GM19043 (cell line): Measurements from ENCODE around the gene ARMC3.

Experiments
- ATAC-seq: cut with Tn5 transposase; IDR thresholded peaks from one replicate; pipeline ENCODE4 v1.9.1; 2021; ENCODE audit warnings: low read depth; ENCODE audit not compliant: unreplicated experiment

Gene ARMC3

DNA sequence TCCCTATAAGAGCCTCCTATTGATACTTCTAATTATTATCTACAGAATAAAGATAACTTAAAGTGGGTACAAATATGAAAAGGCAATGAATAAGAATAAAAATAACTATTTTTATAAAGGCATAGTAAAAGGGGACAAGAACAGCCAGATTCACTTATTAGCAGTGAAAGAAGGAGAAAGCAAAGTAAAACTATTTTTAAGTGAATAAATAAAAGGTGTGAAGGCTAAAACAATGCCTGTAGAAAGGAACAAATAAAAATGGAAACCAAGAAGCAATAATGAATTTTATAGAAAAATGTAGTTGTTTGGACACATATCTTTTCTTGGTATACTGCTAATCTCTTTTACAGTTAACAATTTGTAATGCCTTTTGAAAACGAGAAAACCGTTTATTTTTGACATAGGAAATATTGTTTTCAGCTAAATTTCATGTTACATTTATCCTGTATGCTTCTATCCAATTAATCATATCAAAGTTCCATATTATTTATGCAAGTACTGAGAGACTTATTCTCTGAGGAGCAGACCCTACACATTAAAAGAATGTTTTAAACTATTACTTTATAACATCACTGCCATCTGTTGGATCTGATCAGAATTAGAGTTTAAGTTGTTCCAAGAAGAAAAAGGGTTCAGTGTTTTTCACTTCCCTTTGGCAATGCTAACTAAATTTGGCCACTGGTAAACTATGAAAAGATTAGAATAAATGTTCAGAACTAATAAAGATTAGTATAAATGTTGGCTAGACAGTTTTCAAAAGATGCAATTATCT, 59.1 kb downstream of the ARMC3 start:
- no peak for ATAC-seq

DNA sequence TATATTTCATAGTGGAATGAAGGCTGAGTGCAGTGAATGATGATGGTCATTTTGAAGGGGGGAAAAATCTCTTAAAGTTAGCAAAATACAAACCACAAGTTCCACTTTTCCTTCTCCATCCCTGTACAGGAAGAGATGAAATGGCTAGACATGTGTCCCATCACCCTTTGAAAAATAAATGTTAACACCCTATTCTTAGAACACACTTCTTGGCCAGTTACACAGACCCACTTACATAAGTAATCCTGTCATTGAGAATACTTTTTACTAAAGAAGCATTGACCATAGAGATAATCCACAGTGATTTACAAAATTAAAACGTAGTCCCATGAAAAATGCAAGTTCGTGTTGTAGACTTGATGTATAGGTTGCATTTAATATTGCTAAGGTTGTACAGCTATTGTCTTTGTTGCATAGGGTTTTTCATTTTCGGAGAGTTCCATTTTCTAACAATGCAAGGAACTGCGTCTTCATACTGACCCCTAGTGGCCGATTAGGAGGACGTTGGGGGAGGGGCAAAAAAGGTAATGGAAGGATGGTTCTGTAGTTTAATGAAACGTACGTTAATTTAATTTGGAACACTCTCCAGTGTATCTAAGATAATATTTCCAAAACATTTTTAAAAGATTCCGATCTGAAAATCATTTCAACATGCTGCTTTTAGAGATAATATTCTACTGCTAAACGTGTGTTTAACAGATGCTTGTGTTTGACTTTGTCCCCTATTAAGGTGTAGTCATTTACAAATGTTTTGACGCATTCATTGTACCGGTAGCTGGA, 60.9 kb downstream of the ARMC3 start:
- no peak for ATAC-seq

GRCh38 chr10:22990443-22990842, 62.6 kb downstream of the ARMC3 start:
- no peak for ATAC-seq

- no peak for ATAC-seq
Observed at GRCh38 chr10:22992075-22992474, 64.2 kb downstream of the ARMC3 start.

DNA sequence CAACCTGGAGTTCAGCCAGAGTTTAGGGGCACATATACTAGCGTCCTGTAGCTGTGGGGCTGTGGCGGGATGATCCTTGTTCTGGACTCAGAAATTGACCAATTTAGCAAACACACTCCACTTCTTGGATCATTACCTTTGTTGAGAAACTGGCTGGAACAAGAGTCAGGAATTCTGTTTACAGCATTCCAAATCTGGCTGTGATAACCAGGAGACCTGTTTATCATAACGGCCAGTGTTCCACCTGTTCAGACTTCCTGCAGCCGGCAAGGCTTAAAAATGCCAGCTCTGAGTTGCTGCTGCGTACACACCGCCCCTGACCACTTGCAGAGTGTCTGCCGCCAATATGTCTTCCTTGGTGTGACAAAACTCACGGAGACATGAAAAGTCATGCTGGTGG, 64.8 kb downstream of the ARMC3 start:
- ATAC-seq, result no peak

- ATAC-seq, result no peak
Observed at GRCh38 chr10:22993314-22993713, 65.5 kb downstream of the ARMC3 start.

GRCh38 chr10:22997096-22997495, 69.2 kb downstream of the ARMC3 start:
- ATAC-seq, result no peak

- no peak for ATAC-seq
Observed at GRCh38 chr10:22998091-22998490, 70.2 kb downstream of the ARMC3 start.

GRCh38 chr10:22999942-23000341, 72.1 kb downstream of the ARMC3 start:
- ATAC-seq, result no peak

DNA sequence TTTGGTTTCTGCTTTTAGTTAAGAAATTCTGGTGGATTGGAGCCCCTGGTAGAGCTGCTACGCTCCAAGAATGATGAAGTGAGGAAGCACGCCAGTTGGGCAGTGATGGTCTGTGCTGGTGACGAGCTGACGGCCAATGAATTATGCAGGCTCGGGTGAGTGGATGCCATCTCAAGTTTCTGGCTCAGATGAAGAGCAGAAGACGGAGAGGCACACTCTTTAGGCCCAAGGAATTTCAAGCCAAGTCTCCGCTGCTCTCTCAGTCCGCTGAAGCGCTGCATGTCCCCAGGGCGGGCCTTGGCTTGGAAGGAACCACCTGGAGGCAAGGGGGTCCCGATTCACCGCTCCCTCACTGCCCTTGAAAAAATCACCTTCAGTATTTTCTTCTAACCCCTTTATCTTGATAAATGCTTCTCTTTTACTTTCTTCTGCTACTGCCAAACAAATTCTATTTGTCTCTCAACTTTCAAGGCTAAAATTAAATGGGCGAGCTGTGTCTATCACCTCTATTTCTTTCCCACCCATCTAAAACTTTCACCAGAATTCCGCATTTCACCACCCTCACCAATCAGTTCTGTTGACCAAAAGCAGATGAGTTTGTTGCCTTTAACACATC, 74.2 kb downstream of the ARMC3 start:
- ATAC-seq, result no peak

DNA sequence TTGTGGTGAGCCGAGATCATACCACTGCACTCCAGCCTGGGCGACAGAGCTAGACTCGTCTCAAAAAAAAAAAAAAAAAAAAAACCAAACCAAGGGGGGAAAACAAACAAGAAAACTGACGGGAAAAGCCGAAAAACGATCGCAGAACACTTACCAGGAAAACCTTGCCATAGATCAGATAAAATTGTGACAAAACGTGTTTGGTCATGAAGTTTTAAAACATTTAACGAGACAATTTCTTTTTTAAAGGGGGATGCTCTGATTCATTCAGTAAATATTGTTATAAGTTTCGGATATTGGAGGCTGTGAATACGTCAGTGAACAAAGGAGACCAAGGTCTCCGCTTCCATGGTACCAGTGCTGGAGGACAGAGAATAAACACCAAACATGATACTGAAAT, 77.3 kb downstream of the ARMC3 start:
- ATAC-seq, result no peak

DNA sequence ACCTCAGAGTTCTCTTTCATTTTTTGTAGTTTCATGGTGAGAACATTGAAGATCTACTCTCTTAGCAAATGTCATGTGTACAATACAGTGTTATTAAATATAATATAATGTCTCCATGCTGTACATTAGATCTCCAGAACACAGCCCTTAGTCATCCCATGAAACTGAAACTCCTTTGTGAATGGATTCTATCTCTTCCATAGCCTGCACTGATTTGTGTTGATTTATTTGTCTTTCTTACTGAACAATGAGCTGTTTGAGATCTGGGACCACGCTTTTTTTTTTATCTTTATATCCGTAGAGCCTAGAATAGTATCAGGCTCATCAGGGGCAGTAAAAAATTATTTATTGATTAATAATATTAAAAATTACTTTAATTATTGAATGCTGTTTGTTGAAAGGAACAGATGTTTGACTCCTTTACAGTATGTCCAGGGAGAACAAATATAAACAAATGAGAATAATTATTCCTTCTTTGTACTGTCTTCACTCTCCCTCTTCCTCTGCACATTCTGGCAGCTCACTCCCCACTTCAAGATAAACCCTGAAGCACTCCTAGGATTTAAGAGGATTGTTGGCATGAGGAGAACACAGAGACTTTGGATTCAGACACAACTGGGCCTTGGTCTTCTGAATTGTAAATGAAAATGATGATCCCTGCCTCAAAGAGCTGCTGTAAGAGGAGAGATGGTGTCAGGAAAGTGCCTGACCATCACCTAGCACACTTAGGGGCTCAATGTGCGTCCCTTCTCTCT, 85.9 kb downstream of the ARMC3 start:
- ATAC-seq, result no peak

DNA sequence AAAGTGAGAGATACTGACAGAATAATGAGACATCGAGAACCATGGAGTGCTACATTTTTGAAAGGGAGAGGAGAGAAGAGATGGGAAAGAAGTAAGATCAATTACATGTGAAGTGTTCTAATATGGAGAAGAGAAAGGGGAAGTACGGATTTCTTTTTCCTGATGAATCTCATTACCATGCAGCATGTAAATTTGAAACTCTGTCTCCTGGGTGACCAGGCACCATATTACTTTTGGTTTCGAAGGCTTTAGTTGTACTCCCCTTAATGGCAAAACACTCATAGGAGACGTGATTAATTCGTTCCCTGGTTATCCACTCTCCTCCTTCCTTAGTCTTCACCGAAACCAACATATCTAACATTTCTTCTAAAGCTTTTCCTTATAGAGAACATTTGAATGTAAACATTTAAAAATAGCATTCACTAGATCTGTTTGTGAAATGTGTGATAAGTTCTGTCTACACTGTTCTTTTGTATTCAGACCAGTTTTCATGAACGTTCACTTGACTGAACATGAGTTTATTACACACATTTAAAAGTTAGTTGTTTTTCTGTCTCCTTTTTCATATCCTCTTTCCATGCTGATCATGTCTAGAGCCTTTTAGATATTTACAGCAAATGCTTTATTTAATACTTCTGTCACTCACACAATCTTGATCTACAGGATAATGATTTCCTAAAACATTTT, 87.3 kb downstream of the ARMC3 start:
- ATAC-seq, result peak; percentile 68

DNA sequence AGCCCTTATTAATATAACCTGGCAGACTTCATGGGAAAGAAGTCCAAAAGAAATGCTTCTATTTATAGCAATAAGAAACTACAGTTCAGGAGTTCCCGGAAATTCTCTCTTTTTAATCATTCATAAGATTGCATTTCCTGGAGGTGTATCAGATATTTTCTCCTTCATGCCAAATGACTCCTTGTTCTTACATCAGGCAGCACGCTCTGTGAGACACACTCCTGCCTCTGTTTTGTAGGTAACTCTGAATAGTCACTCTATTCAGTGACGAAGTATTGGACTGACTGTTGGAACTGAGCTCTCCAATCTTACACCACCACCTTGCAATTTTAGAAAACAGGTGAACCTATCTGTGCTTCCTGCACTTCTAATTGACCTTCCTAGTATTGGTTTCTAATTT, 88.8 kb downstream of the ARMC3 start:
- no peak for ATAC-seq

GRCh38 chr10:23019633-23020032, 91.8 kb downstream of the ARMC3 start:
- ATAC-seq, result no peak

GRCh38 chr10:23021430-23021829, 93.6 kb downstream of the ARMC3 start:
- no peak for ATAC-seq

DNA sequence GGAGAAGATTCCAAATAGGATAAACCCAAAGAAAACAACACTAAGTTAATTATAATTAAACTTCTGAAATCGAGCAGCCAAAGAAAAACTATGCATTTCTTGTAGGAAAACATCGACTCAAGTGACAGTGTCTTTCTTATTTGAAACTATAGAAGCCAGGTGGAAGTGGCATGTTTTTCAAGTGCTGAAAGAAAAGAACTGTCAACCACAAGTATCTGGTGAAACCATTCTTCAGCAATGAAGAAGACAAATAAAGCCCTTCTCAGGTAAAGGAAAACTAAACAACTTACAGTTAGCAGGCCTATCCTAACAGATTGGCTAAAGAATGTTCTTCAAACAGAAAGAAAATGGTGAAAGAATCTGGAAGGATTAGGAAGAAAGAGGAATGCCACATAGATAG, 96.1 kb downstream of the ARMC3 start:
- no peak for ATAC-seq

DNA sequence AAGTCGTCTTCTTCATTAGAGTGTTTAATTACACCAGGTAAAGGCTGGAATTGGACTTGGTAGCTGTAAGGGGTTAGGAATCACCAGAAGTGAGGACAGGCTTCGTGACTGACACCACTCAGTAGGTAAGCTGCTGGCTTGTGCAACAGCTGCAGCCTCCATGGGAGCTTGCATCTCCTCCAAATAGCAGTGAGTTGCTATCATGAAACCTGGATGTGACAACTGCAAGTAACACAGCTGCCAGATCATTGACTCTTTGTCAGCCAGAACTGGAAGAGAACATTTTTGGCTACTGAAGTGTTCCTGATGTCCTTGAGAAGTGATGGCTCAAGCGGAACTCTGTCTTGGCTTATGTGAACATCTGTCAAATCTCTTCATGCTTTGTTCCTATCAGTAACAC, 103.5 kb downstream of the ARMC3 start:
- no peak for ATAC-seq

GRCh38 chr10:23034790-23035189, 106.9 kb downstream of the ARMC3 start:
- ATAC-seq, result no peak

DNA sequence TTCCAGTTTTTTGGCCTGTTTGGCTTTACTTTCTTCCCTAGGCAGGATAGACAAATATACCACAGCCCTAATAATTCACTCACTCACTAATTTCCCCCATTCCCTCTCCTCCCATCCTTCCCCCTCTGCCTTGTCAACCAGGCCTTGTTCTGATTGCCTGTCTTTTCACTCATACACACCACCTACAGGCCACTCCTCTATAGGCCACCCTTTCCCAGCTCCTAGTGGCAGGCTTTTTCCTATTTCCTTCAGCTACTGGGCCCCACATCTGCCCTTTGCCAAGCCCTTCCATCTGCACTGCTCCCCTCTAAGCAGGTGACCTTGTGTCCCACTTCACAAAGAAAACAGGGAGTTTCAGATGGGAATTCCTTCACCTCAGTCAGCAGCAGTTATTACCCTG, 107.7 kb downstream of the ARMC3 start:
- no peak for ATAC-seq
